Activated T-helper 1 cell treated with anti-CD3 and anti-CD28 coated beads, Interleukin-2, amount 50 U/mL, for 16 hours (primary cell): ENCODE data around the gene FAAP20.
"Not testable (repeated sequence)": the region's sequence is repeated elsewhere in the genome, so short reads cannot be mapped to it uniquely, and the experiment has no call there.

Source experiments
- DNase-seq, 2 donors: peaks; one replicate each; pipeline ENCODE4 v3.0.0-alpha.2; 2020; ENCODE audit warnings: low read depth in 1 of 2, low spot score in 1 of 2

The FAAP20 gene

GRCh38 chr1:2163205-2163604, 31.4 kb downstream of the FAAP20 start:
- no peak for DNase-seq

GRCh38 chr1:2160451-2161300, 33.9 kb downstream of the FAAP20 start:
- DNase-seq: no peak

- no peak for DNase-seq
Measured at GRCh38 chr1:2159124-2159523, 35.4 kb downstream of the FAAP20 start.

GRCh38 chr1:2158272-2158671, 36.3 kb downstream of the FAAP20 start:
- no peak for DNase-seq

- DNase-seq: no peak
Measured at GRCh38 chr1:2157856-2158255, 36.7 kb downstream of the FAAP20 start.

GRCh38 chr1:2156866-2157265, 37.7 kb downstream of the FAAP20 start:
- no peak for DNase-seq

GRCh38 chr1:2155788-2156187, 38.8 kb downstream of the FAAP20 start:
- no peak for DNase-seq

- DNase-seq: no peak
Measured at GRCh38 chr1:2155147-2155598, 39.4 kb downstream of the FAAP20 start.

GRCh38 chr1:2154022-2154421, 40.5 kb downstream of the FAAP20 start:
- DNase-seq: no peak

GRCh38 chr1:2152954-2153353, 41.6 kb downstream of the FAAP20 start:
- no peak for DNase-seq

GRCh38 chr1:2151911-2152310, 42.7 kb downstream of the FAAP20 start:
- no peak for DNase-seq

GRCh38 chr1:2151252-2151651, 43.3 kb downstream of the FAAP20 start:
- DNase-seq: no peak

- no peak for DNase-seq
Measured at GRCh38 chr1:2150801-2151200, 43.8 kb downstream of the FAAP20 start.

GRCh38 chr1:2148691-2149090, 45.9 kb downstream of the FAAP20 start:
- DNase-seq: peak; percentile 23 to 24

GRCh38 chr1:2147869-2148268, 46.7 kb downstream of the FAAP20 start:
- DNase-seq: not testable (repeated sequence)

GRCh38 chr1:2146836-2147517, 47.6 kb downstream of the FAAP20 start:
- no peak for DNase-seq

GRCh38 chr1:2145946-2146835, 48.4 kb downstream of the FAAP20 start:
- no peak for DNase-seq

- no peak for DNase-seq
Measured at GRCh38 chr1:2144501-2145090, 50.0 kb downstream of the FAAP20 start.

GRCh38 chr1:2143814-2144500, 50.6 kb downstream of the FAAP20 start:
- DNase-seq: no peak

GRCh38 chr1:2141025-2141424, 53.5 kb downstream of the FAAP20 start:
- DNase-seq: no peak
